A673 (cell line): ENCODE measurements around the gene ERP27. TPM values are rescaled to one million over a fixed set of nuclear protein-coding genes. Genes with fewer than 3 reads are reported as not detected.

Experiments
- BruUV-seq: library from RNA; stranded (reverse); fragments of 400-500 nt; replicated peaks from 2 replicates; lab custom pipeline; 2021; lab: Mats Ljungman, UMichigan
- CTCF ChIA-PET: fragments of 300-600 bp; sonication (Branson Sonifier 250); formaldehyde crosslinking; loops from one replicate; lab custom pipeline; 2022; ENCODE audit warnings: antibody characterized with exemption; lab: Charles Lee
- POLR2A ChIA-PET: fragments of 300-600 bp; sonication (Branson Sonifier 250); formaldehyde crosslinking; loops from one replicate; lab custom pipeline; 2022; ENCODE audit warnings: antibody characterized with exemption; ENCODE audit not compliant: low non-redundant PET; lab: Charles Lee
- DNase-seq: peaks from one replicate; pipeline ENCODE4 v3.0.0-alpha.2; 2015; ENCODE audit warnings: low spot score
- H3K27ac ChIP-seq: fragments of 200-600 bp; sonication (generic); 2 replicates; pipeline ENCODE4 v1.5.1; 2016; ENCODE audit warnings: mixed run types, low read depth, mild to moderate bottlenecking, mixed read lengths, antibody characterized with exemption, low read length; ENCODE audit not compliant: poor library complexity, severe bottlenecking
- H3K27me3 ChIP-seq: fragments of 200-600 bp; sonication (generic); replicated peaks from 2 replicates; pipeline ENCODE4 v1.6.1; 2017; ENCODE audit warnings: mixed run types, low read depth, mild to moderate bottlenecking, mixed read lengths, antibody characterized with exemption, low read length; ENCODE audit not compliant: insufficient read depth, poor library complexity
- H3K36me3 ChIP-seq: fragments of 200-600 bp; sonication (generic); 2 replicates; pipeline ENCODE4 v1.6.1; 2016; ENCODE audit warnings: mixed run types, mild to moderate bottlenecking, mixed read lengths, antibody characterized with exemption, low read length; ENCODE audit not compliant: insufficient read depth, poor library complexity, severe bottlenecking
- H3K4me1 ChIP-seq: fragments of 200-600 bp; sonication (generic); 2 replicates; pipeline ENCODE4 v1.6.1; 2017; ENCODE audit warnings: mixed run types, mild to moderate bottlenecking, mixed read lengths, antibody characterized with exemption, low read length; ENCODE audit not compliant: insufficient read depth, poor library complexity, severe bottlenecking
- H3K4me3 ChIP-seq: fragments of 200-600 bp; sonication (generic); 2 replicates; pipeline ENCODE4 v1.5.1; 2016; ENCODE audit warnings: low read depth, mixed run types, mild to moderate bottlenecking, mixed read lengths, low read length; ENCODE audit not compliant: poor library complexity, severe bottlenecking
- H3K9me3 ChIP-seq: fragments of 200-600 bp; sonication (generic); 2 replicates; pipeline ENCODE4 v1.6.1; 2016; ENCODE audit warnings: mixed run types, low read depth, mild to moderate bottlenecking, mixed read lengths, antibody characterized with exemption, low read length; ENCODE audit not compliant: poor library complexity, severe bottlenecking
- CTCF ChIP-seq: fragments of 300-800, 200-600 bp; sonication (generic); conservative IDR thresholded peaks from 2 replicates; pipeline ENCODE4 v1.5.1; 2017; ENCODE audit warnings: low read depth, mild to moderate bottlenecking, antibody characterized with exemption, low read length, moderate library complexity, mixed read lengths
- EZH2 ChIP-seq: fragments of 200-600 bp; sonication (generic); IDR thresholded peaks from 2 replicates; pipeline ENCODE4 v1.6.1; 2017; ENCODE audit warnings: borderline replicate concordance, low read depth, mild to moderate bottlenecking, mixed read lengths, antibody characterized with exemption, low read length; ENCODE audit not compliant: poor library complexity, severe bottlenecking
- intact Hi-C: fragments of 100-400 bp; cut with micrococcal nuclease; formaldehyde crosslinking; loops from one replicate; pipeline ENCODE4 v1.10.0; 2022; ENCODE audit not compliant: unreplicated experiment
- total RNA-seq: library from RNA; stranded (reverse); gene quantifications from 2 replicates; pipeline ENCODE4 v1.2.3, GENCODE V29; 2021

ERP27 gene
- total RNA-seq, 1 experiment from 2014 or later: not detected

- Histone ChIP-seq H3K27me3 (no peaks in the 10 kb centered on the region), H3K4me1 (no peaks in the 10 kb centered on the region), H3K27ac (no peak overlapping the region), H3K4me3 (no peak overlapping the region), H3K36me3 (no peaks in the 10 kb centered on the region), H3K9me3 (no peaks in the 10 kb centered on the region)
- DNase-seq: no peak
- BruUV-seq: no TSS peak
- POLR2A ChIA-PET: no interaction called here
- intact Hi-C loops: no loop called here
- TF ChIP-seq CTCF: no peak
- no peak for TF ChIP-seq EZH2
- CTCF ChIA-PET: no interaction called here
Observed at GRCh38 chr12:14937014-14937413, 1.3 kb downstream of the ERP27 start.

- POLR2A ChIA-PET: no interaction called here
- CTCF ChIA-PET: no interaction called here
- Histone ChIP-seq H3K9me3 (no peaks in the 10 kb centered on the region), H3K27ac (no peak overlapping the region), H3K4me1 (no peaks in the 10 kb centered on the region), H3K36me3 (no peaks in the 10 kb centered on the region), H3K27me3 (no peaks in the 10 kb centered on the region), H3K4me3 (no peak overlapping the region)
- no TSS peak for BruUV-seq
- intact Hi-C loops: no loop called here
- peak; percentile 37 for DNase-seq
- TF ChIP-seq CTCF (peak; percentile 54), EZH2 (no peak)
Observed at GRCh38 chr12:14936224-14936861, 2.0 kb downstream of the ERP27 start.

- no peaks in the 10 kb centered on the region for H3K9me3 ChIP-seq
- CTCF ChIA-PET: no interaction called here
- no peak for TF ChIP-seq CTCF
- TF ChIP-seq EZH2: no peak
- H3K27me3 ChIP-seq: no peaks in the 10 kb centered on the region
- H3K4me3 ChIP-seq: no peak overlapping the region
- H3K36me3 ChIP-seq: no peaks in the 10 kb centered on the region
- intact Hi-C loops: no loop called here
- POLR2A ChIA-PET: no interaction called here
- no peak for DNase-seq
- no peak overlapping the region for H3K27ac ChIP-seq
- no TSS peak for BruUV-seq
- no peaks in the 10 kb centered on the region for H3K4me1 ChIP-seq
Observed at GRCh38 chr12:14935031-14935430, 3.3 kb downstream of the ERP27 start.
